IMR-90 (cell line): ENCODE measurements around the gene CTSS. TPM values are rescaled to one million over a fixed set of nuclear protein-coding genes. Genes with fewer than 3 reads are reported as not detected.

Experiments
- ATAC-seq: fragments of 200-7000 bp; cut with Tn5 transposase; 2 replicates; pipeline ENCODE4 v1.9.1; 2020; ENCODE audit warnings: low read depth, mild to moderate bottlenecking, moderate library complexity
- BruUV-seq: library from RNA; stranded (reverse); fragments of 400-500 nt; replicated peaks from 2 replicates; lab custom pipeline; 2021; lab: Mats Ljungman, UMichigan
- CTCF ChIA-PET: fragments of 300-600 bp; formaldehyde crosslinking; extraction: SDS; loops from one replicate; lab custom pipeline; 2021; ENCODE audit warnings: antibody characterized with exemption; lab: Yijun Ruan, JAX
- POLR2A ChIA-PET: fragments of 300-600 bp; sonication (Branson Sonifier 250); formaldehyde crosslinking; loops from one replicate; lab custom pipeline; 2022; ENCODE audit warnings: antibody characterized with exemption; ENCODE audit not compliant: unreplicated experiment; lab: Charles Lee
- DNase-seq: peaks from one replicate; pipeline ENCODE4 v3.0.0; 2013
- H2AFZ ChIP-seq: replicated peaks from 2 replicates; pipeline ENCODE3; 2013; ENCODE audit warnings: low read length, mild to moderate bottlenecking; ENCODE audit not compliant: poor library complexity
- H2AK5ac ChIP-seq: 2 replicates; pipeline ENCODE4 v1.6.1; 2013; ENCODE audit warnings: low read depth, low read length, inconsistent platforms
- H2AK9ac ChIP-seq: replicated peaks from 2 replicates; pipeline ENCODE3; 2013; ENCODE audit warnings: mild to moderate bottlenecking, low read depth, low read length, moderate library complexity; ENCODE audit not compliant: poor library complexity
- H2BK120ac ChIP-seq: 2 replicates; pipeline ENCODE4 v1.6.1; 2013; ENCODE audit warnings: low read depth, low read length, inconsistent platforms
- H2BK15ac ChIP-seq: 3 replicates; pipeline ENCODE4 v1.6.1; 2013; ENCODE audit warnings: low read depth, low read length, inconsistent platforms
- H2BK20ac ChIP-seq: 2 replicates; pipeline ENCODE4 v1.6.1; 2013; ENCODE audit warnings: low read depth, mild to moderate bottlenecking, inconsistent platforms, low read length, moderate library complexity
- H2BK5ac ChIP-seq: 2 replicates; pipeline ENCODE4 v1.6.1; 2013; ENCODE audit warnings: mild to moderate bottlenecking, low read depth, low read length, inconsistent platforms; ENCODE audit not compliant: poor library complexity, severe bottlenecking
- H3K14ac ChIP-seq: replicated peaks from 2 replicates; pipeline ENCODE4 v1.6.1; 2013; ENCODE audit warnings: low read depth, low read length, inconsistent platforms
- H3K18ac ChIP-seq: 2 replicates; pipeline ENCODE4 v1.6.1; 2013; ENCODE audit warnings: low read depth, low read length, control low read depth
- H3K23ac ChIP-seq: 2 replicates; pipeline ENCODE4 v1.6.1; 2013; ENCODE audit warnings: low read depth, low read length, inconsistent platforms
- H3K27ac ChIP-seq: 2 replicates; pipeline ENCODE4 v1.5.1; 2013; ENCODE audit warnings: mild to moderate bottlenecking, control low read depth, low read length; ENCODE audit not compliant: insufficient read depth
- H3K27me3 ChIP-seq: 2 replicates; pipeline ENCODE4 v1.6.1; 2013; ENCODE audit warnings: low read length; ENCODE audit not compliant: control insufficient read depth, insufficient read depth
- H3K36me3 ChIP-seq: 2 replicates; pipeline ENCODE4 v1.6.1; 2013; ENCODE audit warnings: low read length, mixed read lengths; ENCODE audit not compliant: control insufficient read depth, insufficient read depth
- H3K4ac ChIP-seq: 2 replicates; pipeline ENCODE4 v1.6.1; 2013; ENCODE audit warnings: low read depth, low read length, inconsistent platforms
- H3K4me1 ChIP-seq: 2 replicates; pipeline ENCODE4 v1.6.1; 2013; ENCODE audit warnings: low read length, mixed read lengths; ENCODE audit not compliant: control insufficient read depth, insufficient read depth
- H3K4me2 ChIP-seq: 2 replicates; pipeline ENCODE4 v1.6.1; 2013; ENCODE audit warnings: low read depth, mild to moderate bottlenecking, control low read depth, low read length, moderate library complexity
- H3K4me3 ChIP-seq: 2 replicates; pipeline ENCODE4 v1.5.1; 2013; ENCODE audit warnings: low read depth, mild to moderate bottlenecking, control low read depth, low read length, moderate library complexity; ENCODE audit not compliant: insufficient read depth
- H3K56ac ChIP-seq: 2 replicates; pipeline ENCODE4 v1.6.1; 2013; ENCODE audit warnings: low read length, inconsistent platforms; ENCODE audit not compliant: insufficient read depth; ENCODE audit errors: extremely low read depth
- H3K79me1 ChIP-seq, 2 experiments: 2 replicates each; pipeline ENCODE4 v1.6.1; 2013; ENCODE audit warnings: low read length in 2 of 2, inconsistent platforms in 1 of 2, low read depth in 1 of 2
- H3K9ac ChIP-seq: 2 replicates; pipeline ENCODE4 v1.6.1; 2013; ENCODE audit warnings: low read depth, low read length, control low read depth
- H3K9me1 ChIP-seq: 2 replicates; pipeline ENCODE4 v1.6.1; 2013; ENCODE audit warnings: low read length, inconsistent platforms; ENCODE audit not compliant: insufficient read depth
- H3K9me3 ChIP-seq: 2 replicates; pipeline ENCODE4 v1.6.1; 2013; ENCODE audit warnings: low read length; ENCODE audit not compliant: control insufficient read depth, insufficient read depth
- H4K20me1 ChIP-seq: 2 replicates; pipeline ENCODE4 v1.6.1; 2013; ENCODE audit warnings: low read length, inconsistent platforms; ENCODE audit not compliant: insufficient read depth
- H4K5ac ChIP-seq: 2 replicates; pipeline ENCODE4 v1.6.1; 2013; ENCODE audit warnings: mild to moderate bottlenecking, low read depth, low read length, control low read depth
- H4K8ac ChIP-seq, 2 experiments: 2 replicates each; pipeline ENCODE4 v1.6.1; 2013; ENCODE audit warnings: low read depth in 2 of 2, low read length in 2 of 2, control low read depth in 1 of 2, inconsistent platforms in 1 of 2
- H4K91ac ChIP-seq: 2 replicates; pipeline ENCODE4 v1.6.1; 2013; ENCODE audit warnings: low read depth, low read length, inconsistent platforms; ENCODE audit not compliant: insufficient read depth
- CEBPB ChIP-seq: IDR thresholded peaks from 2 replicates; pipeline ENCODE4 v1.6.1; 2012; ENCODE audit warnings: low read depth, low read length, improper control_type of control experiment
- ELK1 ChIP-seq: fragments of 150-350 bp; IDR thresholded peaks from 2 replicates; pipeline ENCODE4 v1.6.1; 2016; ENCODE audit warnings: low read depth, mild to moderate bottlenecking, low read length, moderate library complexity, borderline replicate concordance
- MAFK ChIP-seq: IDR thresholded peaks from 2 replicates; pipeline ENCODE4 v1.6.1; 2012; ENCODE audit warnings: low read depth, low read length, improper control_type of control experiment
- MAZ ChIP-seq: IDR thresholded peaks from 2 replicates; pipeline ENCODE4 v1.6.1; 2012; ENCODE audit warnings: low read depth, mild to moderate bottlenecking, low read length, improper control_type of control experiment, moderate library complexity, borderline replicate concordance
- NFE2L2 ChIP-seq: fragments of 150-350 bp; IDR thresholded peaks from 2 replicates; pipeline ENCODE4 v1.6.1; 2016; ENCODE audit warnings: low read depth, mild to moderate bottlenecking, low read length
- RAD21 ChIP-seq: IDR thresholded peaks from 2 replicates; pipeline ENCODE4 v1.6.1; 2012; ENCODE audit warnings: low read length, improper control_type of control experiment
- RCOR1 ChIP-seq: IDR thresholded peaks from 2 replicates; pipeline ENCODE4 v1.6.1; 2012; ENCODE audit warnings: mild to moderate bottlenecking, low read length, improper control_type of control experiment; ENCODE audit not compliant: insufficient replicate concordance
- RFX5 ChIP-seq: IDR thresholded peaks from 2 replicates; pipeline ENCODE4 v1.8.0; 2012; ENCODE audit warnings: low read depth, mild to moderate bottlenecking, low read length, moderate library complexity
- SMC3 ChIP-seq: fragments of 150-350 bp; IDR thresholded peaks from 2 replicates; pipeline ENCODE4 v1.6.1; 2016; ENCODE audit warnings: low read depth, mild to moderate bottlenecking, antibody characterized with exemption, low read length, moderate library complexity
- USF2 ChIP-seq: fragments of 150-350 bp; IDR thresholded peaks from 2 replicates; pipeline ENCODE4 v1.6.1; 2017; ENCODE audit warnings: mild to moderate bottlenecking, antibody characterized with exemption, low read length, low read depth
- WGBS, 2 experiments: methylation state at CpG; one replicate each; pipeline versions ENCODE4 v1.1.5 to v1.1.7; 2013; ENCODE audit warnings: missing lambda C conversion rate in 2 of 2; ENCODE audit not compliant: insufficient read length in 1 of 2; ENCODE audit errors: extremely low coverage in 2 of 2; 5-methylcytosine and 5-hydroxymethylcytosine counted together
- dilution Hi-C: fragments of 300-500 bp; cut with HindIII; formaldehyde crosslinking; loops from one replicate; pipeline ENCODE4 v1.14.3; 2018; ENCODE audit warnings: low sequenced_read_pairs; ENCODE audit not compliant: unreplicated experiment
- in situ Hi-C: fragments of 300-500 bp; cut with MboI; formaldehyde crosslinking; loops from 3 replicates; pipeline ENCODE4 v1.14.3; 2019; ENCODE audit warnings: low sequenced_read_pairs, inconsistent platforms, mixed read lengths
- intact Hi-C: fragments of 100-400 bp; cut with micrococcal nuclease; formaldehyde crosslinking; loops from 2 replicates; pipeline ENCODE4 v1.10.0; 2022
- polyA plus RNA-seq, 3 experiments: library from polyadenylated mRNA; depleted of rRNA; stranded (reverse); fragments of >200 nt; gene quantifications; 2 replicates each; pipeline ENCODE4 v1.2.3, GENCODE V29; 2012; ENCODE audit warnings: low replicate concordance in 1 of 3
- total RNA-seq: library from RNA; depleted of rRNA; stranded (reverse); fragments of >200 nt; gene quantifications from 2 replicates; pipeline ENCODE4 v1.2.3, GENCODE V29; 2012
- TF ChIP-seq, protein P1 (sequence below): conservative IDR thresholded peaks from 2 replicates; pipeline ENCODE4 v1.5.1; 2012; ENCODE audit warnings: mild to moderate bottlenecking, low read depth, low read length, improper control_type of control experiment

CTSS gene
- total and polyA plus RNA-seq, 2 of the 4 experiments (the other 2 are of a cell fraction) = 0.18 to 0.48 TPM

GRCh38 chr1:150775276-150775675 lies 9.7 kb upstream of the CTSS start:
- Histone ChIP-seq H3K4ac (no peak overlapping the region), H3K9me3 (no peaks in the 10 kb centered on the region), H3K27me3 (no peaks in the 10 kb centered on the region), H3K79me1 (no peaks in the 10 kb centered on the region), H3K27ac (no peak overlapping the region), H2BK15ac (no peak overlapping the region), H3K36me3 (no peaks in the 10 kb centered on the region), H3K4me1 (peaks cover 2% of the 10 kb centered on the region; the same call in 1 of the 2 replicates), H4K20me1 (no peaks in the 10 kb centered on the region), H3K9me1 (no peaks in the 10 kb centered on the region), H3K23ac (no peak overlapping the region), H3K18ac (no peak overlapping the region), H2AFZ (no peak overlapping the region), H2BK5ac (no peak overlapping the region), H2AK9ac (no peak overlapping the region), H3K14ac (no peak overlapping the region), H2AK5ac (no peak overlapping the region), H2BK120ac (no peak overlapping the region), H3K4me2 (no peak overlapping the region), H4K5ac (no peak overlapping the region), H4K8ac (no peak overlapping the region), H4K91ac (no peak overlapping the region), H3K9ac (no peak overlapping the region), H3K56ac (no peak overlapping the region), H2BK20ac (no peak overlapping the region), H3K4me3 (no peak overlapping the region)
- ChIA-PET CTCF (no interaction called here), POLR2A (no interaction called here)
- ATAC-seq = no peak
- intact Hi-C loops = no loop called here
- dilution Hi-C loops = no loop called here
- in situ Hi-C loops = no loop called here
- no peak for DNase-seq
- WGBS, 2 experiments = no CpG with 5 or more reads among the region's 3 CpGs
- BruUV-seq = no TSS peak
- no peak for TF ChIP-seq MAFK
- no peak for TF ChIP-seq RCOR1
- TF ChIP-seq CEBPB = no peak
- no peak for TF ChIP-seq RAD21
- no peak for TF ChIP-seq ELK1
- TF ChIP-seq SMC3 = no peak
- TF ChIP-seq RFX5 = no peak
- no peak for TF ChIP-seq MAZ
- TF ChIP-seq USF2 = no peak
- TF ChIP-seq NFE2L2 = no peak
- TF ChIP-seq, protein P1, sequence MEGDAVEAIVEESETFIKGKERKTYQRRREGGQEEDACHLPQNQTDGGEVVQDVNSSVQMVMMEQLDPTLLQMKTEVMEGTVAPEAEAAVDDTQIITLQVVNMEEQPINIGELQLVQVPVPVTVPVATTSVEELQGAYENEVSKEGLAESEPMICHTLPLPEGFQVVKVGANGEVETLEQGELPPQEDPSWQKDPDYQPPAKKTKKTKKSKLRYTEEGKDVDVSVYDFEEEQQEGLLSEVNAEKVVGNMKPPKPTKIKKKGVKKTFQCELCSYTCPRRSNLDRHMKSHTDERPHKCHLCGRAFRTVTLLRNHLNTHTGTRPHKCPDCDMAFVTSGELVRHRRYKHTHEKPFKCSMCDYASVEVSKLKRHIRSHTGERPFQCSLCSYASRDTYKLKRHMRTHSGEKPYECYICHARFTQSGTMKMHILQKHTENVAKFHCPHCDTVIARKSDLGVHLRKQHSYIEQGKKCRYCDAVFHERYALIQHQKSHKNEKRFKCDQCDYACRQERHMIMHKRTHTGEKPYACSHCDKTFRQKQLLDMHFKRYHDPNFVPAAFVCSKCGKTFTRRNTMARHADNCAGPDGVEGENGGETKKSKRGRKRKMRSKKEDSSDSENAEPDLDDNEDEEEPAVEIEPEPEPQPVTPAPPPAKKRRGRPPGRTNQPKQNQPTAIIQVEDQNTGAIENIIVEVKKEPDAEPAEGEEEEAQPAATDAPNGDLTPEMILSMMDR = no peak
